B cell (primary cell): ENCODE measurements around the gene SHC2. TPM values are rescaled to one million over a fixed set of nuclear protein-coding genes. Genes with fewer than 3 reads are reported as not detected.
"Not testable (repeated sequence)": the region's sequence is repeated elsewhere in the genome, so short reads cannot be mapped to it uniquely, and the experiment has no call there.

ENCODE experiments used
- ATAC-seq: fragments of 200-7000 bp; cut with Tn5 transposase; one replicate; pipeline ENCODE4 v1.10.0; 2021; ENCODE audit warnings: low read depth, mild to moderate bottlenecking, moderate number of reproducible peaks, moderate library complexity
- CTCF ChIA-PET: fragments of 350-600 bp; sonication (Branson Sonifier 250); formaldehyde crosslinking; loops from one replicate; lab custom pipeline; 2021; ENCODE audit warnings: antibody characterized with exemption, inconsistent platforms; lab: Charles Lee
- POLR2A ChIA-PET: fragments of 350-600 bp; sonication (Branson Sonifier 250); formaldehyde crosslinking; loops from one replicate; lab custom pipeline; 2021; ENCODE audit warnings: antibody characterized with exemption; lab: Charles Lee
- DNase-seq: peaks from one replicate; pipeline ENCODE4 v3.0.0; 2013
- H2AFZ ChIP-seq: 2 replicates; pipeline ENCODE4 v1.6.1; 2012; ENCODE audit warnings: mild to moderate bottlenecking, low read depth, low read length; ENCODE audit not compliant: insufficient read depth, poor library complexity, severe bottlenecking
- H3K27ac ChIP-seq, 2 donors: 1 replicate in 1 of 2; 2 replicates in 1 of 2; pipeline ENCODE4 v1.5.1; 2012 to 2013; ENCODE audit warnings: low read length in 2 of 2, mild to moderate bottlenecking in 2 of 2, moderate library complexity in 1 of 2
- H3K27me3 ChIP-seq, 4 experiments: fragments of 200-600 bp in 1 of 4; sonication (generic) in 1 of 4; replicated peaks in 1 of 4; 1 replicate in 2 of 4; 2 replicates in 2 of 4; pipeline versions ENCODE4 v1.6.1 to v1.7.0; 2013 to 2016; ENCODE audit warnings: low read length in 3 of 4, mild to moderate bottlenecking in 2 of 4, mixed read lengths in 1 of 4, moderate library complexity in 1 of 4; ENCODE audit not compliant: insufficient read depth in 4 of 4, control insufficient read depth in 3 of 4; ENCODE audit errors: control extremely low read depth in 1 of 4
- H3K36me3 ChIP-seq, 2 experiments: replicated peaks in 1 of 2; 1 replicate in 1 of 2; 2 replicates in 1 of 2; pipeline versions ENCODE4 v1.6.1 to v1.7.1; 2013; ENCODE audit warnings: low read length in 1 of 2; ENCODE audit not compliant: insufficient read depth in 2 of 2, control insufficient read depth in 1 of 2; ENCODE audit errors: control extremely low read depth in 1 of 2, extremely low read depth in 1 of 2
- H3K4me1 ChIP-seq, 2 donors: fragments of 200-600 bp in 1 of 2; sonication (generic) in 1 of 2; 1 replicate in 1 of 2; 2 replicates in 1 of 2; pipeline versions ENCODE4 v1.5.1 to v1.6.1; 2013 to 2017; ENCODE audit warnings: low read length in 2 of 2; ENCODE audit not compliant: control insufficient read depth in 2 of 2, insufficient read depth in 2 of 2
- H3K4me2 ChIP-seq: replicated peaks from 2 replicates; pipeline ENCODE3; 2012; ENCODE audit warnings: mild to moderate bottlenecking, low read depth, low read length; ENCODE audit not compliant: poor library complexity, severe bottlenecking
- H3K4me3 ChIP-seq, 5 experiments: fragments of 200-600 bp in 1 of 5; sonication (generic) in 1 of 5; 1 replicate in 3 of 5; 2 replicates in 2 of 5; pipeline versions ENCODE4 v1.5.1 to v1.7.0; 2011 to 2016; ENCODE audit warnings: low read length in 4 of 5, mild to moderate bottlenecking in 4 of 5, low read depth in 2 of 5, control low read depth in 1 of 5, moderate library complexity in 1 of 5; ENCODE audit not compliant: insufficient read depth in 1 of 5; ENCODE audit errors: control extremely low read depth in 1 of 5, extremely low read depth in 1 of 5
- H3K79me2 ChIP-seq: fragments of 200-600 bp; sonication (generic); one replicate; pipeline ENCODE4 v1.6.0; 2016; ENCODE audit warnings: low read length; ENCODE audit not compliant: control insufficient read depth, insufficient read depth
- H3K9ac ChIP-seq: fragments of 200-600 bp; sonication (generic); 2 replicates; pipeline ENCODE4 v1.6.1; 2017; ENCODE audit warnings: mild to moderate bottlenecking, low read length, moderate library complexity
- H3K9me3 ChIP-seq, 3 donors: one replicate each; pipeline versions ENCODE4 v1.6.1 to v1.7.1; 2013; ENCODE audit warnings: low read length in 2 of 3; ENCODE audit not compliant: control insufficient read depth in 2 of 3, insufficient read depth in 1 of 3; ENCODE audit errors: control extremely low read depth in 1 of 3
- H4K20me1 ChIP-seq: 2 replicates; pipeline ENCODE4 v1.6.0; 2012; ENCODE audit warnings: mild to moderate bottlenecking, low read length; ENCODE audit not compliant: insufficient read depth, control insufficient read depth, poor library complexity, severe bottlenecking
- H3K27ac Mint-ChIP-seq: one replicate; pipeline ENCODE4 v1.8.0; 2021; ENCODE audit warnings: mixed read lengths
- H3K27me3 Mint-ChIP-seq: one replicate; pipeline ENCODE4 v1.8.0; 2021; ENCODE audit warnings: mixed read lengths
- H3K4me1 Mint-ChIP-seq: one replicate; pipeline ENCODE4 v1.8.0; 2021; ENCODE audit warnings: mixed read lengths
- H3K4me3 Mint-ChIP-seq: one replicate; pipeline ENCODE4 v1.8.0; 2021; ENCODE audit warnings: mixed read lengths
- H3K9me3 Mint-ChIP-seq: one replicate; pipeline ENCODE4 v1.8.0; 2022; ENCODE audit warnings: mixed read lengths; ENCODE audit not compliant: insufficient read depth
- EZH2 ChIP-seq: IDR thresholded peaks from 2 replicates; pipeline ENCODE4 v1.6.1; 2012; ENCODE audit warnings: borderline replicate concordance, low read depth, mild to moderate bottlenecking, moderate library complexity, low read length; ENCODE audit not compliant: insufficient read depth, poor library complexity, severe bottlenecking
- WGBS: methylation state at CpG from one replicate; pipeline ENCODE4 v1.1.5; 2013; ENCODE audit warnings: missing lambda C conversion rate; ENCODE audit not compliant: insufficient coverage; 5-methylcytosine and 5-hydroxymethylcytosine counted together
- intact Hi-C: fragments of 100-400 bp; cut with micrococcal nuclease; formaldehyde crosslinking; loops from one replicate; pipeline ENCODE4 v1.10.0; 2022
- polyA plus RNA-seq: library from polyadenylated mRNA; depleted of rRNA; stranded (reverse); fragments of >200 nt; gene quantifications from 2 replicates; pipeline ENCODE4 v1.2.3, GENCODE V29; 2012
- total RNA-seq, 2 donors: library from RNA; stranded (reverse); fragments of 120-200 nt in 1 of 2; gene quantifications; 1 replicate in 1 of 2; 2 replicates in 1 of 2; pipeline versions ENCODE4 v1.2.3 to v1.2.4, GENCODE V29; 2013 to 2022
- TF ChIP-seq, protein P1 (sequence below): fragments of 200-600 bp; IDR thresholded peaks from one replicate; pipeline ENCODE4 v1.8.0; 2022; ENCODE audit warnings: antibody characterized with exemption, mild to moderate bottlenecking

The SHC2 gene
- total and polyA plus RNA-seq, 2 donors (not counting 1 experiment from before 2014, with no cell fraction given): 0.19 TPM; not detected in 1

DNA sequence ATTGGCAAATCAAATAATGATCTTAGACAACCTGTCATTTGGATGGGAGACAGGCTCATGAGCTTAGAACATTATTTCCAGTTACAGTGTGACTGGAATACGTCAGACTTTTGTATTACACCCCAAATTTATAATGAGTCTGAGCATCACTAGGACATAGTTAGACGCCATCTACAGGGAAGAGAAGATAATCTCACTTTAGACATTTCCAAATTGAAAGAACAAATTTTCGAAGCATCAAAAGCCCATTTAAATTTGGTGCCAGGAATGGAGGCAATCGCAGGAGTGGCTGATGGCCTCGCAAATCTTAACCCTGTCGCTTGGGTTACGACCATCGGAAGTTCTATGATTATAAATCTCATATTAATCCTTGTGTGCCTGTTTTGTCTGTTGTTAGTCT lies 74.6 kb downstream of the SHC2 start:
- H3K4me1 Mint-ChIP-seq, H3K27ac Mint-ChIP-seq, H3K79me2 ChIP-seq, H2AFZ ChIP-seq, H3K4me3 Mint-ChIP-seq, H4K20me1 ChIP-seq, intact Hi-C loops, H3K9me3 Mint-ChIP-seq, ATAC-seq, DNase-seq, CTCF ChIA-PET, H3K4me2 ChIP-seq, POLR2A ChIA-PET, H3K27ac ChIP-seq, H3K4me3 ChIP-seq, H3K36me3 ChIP-seq, H3K9ac ChIP-seq: not testable (repeated sequence)
- Histone ChIP-seq H3K4me1 (peaks cover 4 to 11% of the 10 kb centered on the region in 2 donors), H3K9me3 (peaks cover 0 to 28% (median 6%) of the 10 kb centered on the region in 3 donors), H3K27me3 (peaks cover 0 to 21% (median 3%) of the 10 kb centered on the region in 4 experiments)
- 93% methylated on average over 3 of the region's 8 CpGs for WGBS
- peaks cover 31% of the 10 kb centered on the region for H3K27me3 Mint-ChIP-seq

DNA sequence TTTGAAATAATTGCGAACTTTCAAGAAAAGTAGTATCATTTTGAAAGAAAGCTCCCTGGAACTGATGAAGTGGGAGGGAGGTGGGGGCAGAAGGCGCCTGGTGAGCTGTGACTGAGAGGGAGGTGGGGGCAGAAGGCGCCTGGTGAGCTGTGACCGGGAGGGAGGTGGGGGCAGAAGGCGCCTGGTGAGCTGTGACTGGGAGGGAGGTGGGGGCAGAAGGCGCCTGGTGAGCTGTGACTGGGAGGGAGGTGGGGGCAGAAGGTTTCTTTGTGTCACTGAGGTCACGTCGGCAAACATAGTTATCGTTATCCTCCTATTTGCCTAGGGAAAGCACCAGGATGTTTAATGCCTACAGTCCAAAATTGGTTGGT lies 76.0 kb downstream of the SHC2 start:
- peaks cover 31% of the 10 kb centered on the region for H3K27me3 Mint-ChIP-seq
- CTCF ChIA-PET: no interaction called here

More for the DNA sequence above, 76.0 kb downstream of the SHC2 start:
- no peak for ATAC-seq
- Mint-ChIP-seq H3K4me1 (peaks cover 6% of the 10 kb centered on the region), H3K27ac (no peak overlapping the region), H3K4me3 (no peak overlapping the region), H3K9me3 (peaks cover 6% of the 10 kb centered on the region)
- WGBS: 64% methylated on average over 9 of the region's 9 CpGs
- Histone ChIP-seq H3K27me3 (peaks cover 0 to 16% (median 3%) of the 10 kb centered on the region in 4 experiments), H3K36me3 (no peaks in the 10 kb centered on the region), H3K79me2 (no peaks in the 10 kb centered on the region), H3K4me2 (no peak overlapping the region), H4K20me1 (no peaks in the 10 kb centered on the region), H3K27ac (no peak overlapping the region), H3K9ac (no peak overlapping the region), H3K9me3 (peaks cover 0 to 30% (median 6%) of the 10 kb centered on the region in 3 donors), H2AFZ (no peak overlapping the region), H3K4me1 (peaks cover 4 to 11% of the 10 kb centered on the region in 2 donors), H3K4me3 (no peak overlapping the region)
- DNase-seq: no peak
- intact Hi-C loops: no loop called here
- TF ChIP-seq EZH2: no peak
- TF ChIP-seq, protein P1, sequence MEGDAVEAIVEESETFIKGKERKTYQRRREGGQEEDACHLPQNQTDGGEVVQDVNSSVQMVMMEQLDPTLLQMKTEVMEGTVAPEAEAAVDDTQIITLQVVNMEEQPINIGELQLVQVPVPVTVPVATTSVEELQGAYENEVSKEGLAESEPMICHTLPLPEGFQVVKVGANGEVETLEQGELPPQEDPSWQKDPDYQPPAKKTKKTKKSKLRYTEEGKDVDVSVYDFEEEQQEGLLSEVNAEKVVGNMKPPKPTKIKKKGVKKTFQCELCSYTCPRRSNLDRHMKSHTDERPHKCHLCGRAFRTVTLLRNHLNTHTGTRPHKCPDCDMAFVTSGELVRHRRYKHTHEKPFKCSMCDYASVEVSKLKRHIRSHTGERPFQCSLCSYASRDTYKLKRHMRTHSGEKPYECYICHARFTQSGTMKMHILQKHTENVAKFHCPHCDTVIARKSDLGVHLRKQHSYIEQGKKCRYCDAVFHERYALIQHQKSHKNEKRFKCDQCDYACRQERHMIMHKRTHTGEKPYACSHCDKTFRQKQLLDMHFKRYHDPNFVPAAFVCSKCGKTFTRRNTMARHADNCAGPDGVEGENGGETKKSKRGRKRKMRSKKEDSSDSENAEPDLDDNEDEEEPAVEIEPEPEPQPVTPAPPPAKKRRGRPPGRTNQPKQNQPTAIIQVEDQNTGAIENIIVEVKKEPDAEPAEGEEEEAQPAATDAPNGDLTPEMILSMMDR: no peak
- POLR2A ChIA-PET: no interaction called here
